NCI-H2196 (cell line): Measurements from ENCODE around the gene ANAPC10.
"Not testable (repeated sequence)": the region's sequence is repeated elsewhere in the genome, so short reads cannot be mapped to it uniquely, and the experiment has no call there.

Experiments used
- DNase-seq: peaks from one replicate; lab custom pipeline; 2025; ENCODE audit not compliant: unreplicated experiment; lab: John Stamatoyannopoulos, UW

ANAPC10 gene

GRCh38 chr4:145097821-145098674, at the start of gene ANAPC10, which contains the start of gene ABCE1:
Gene ANAPC10, minus strand, starts transcription at chr4:145098196. Its CDS starts 2,097 bp downstream, at chr4:145096099.
Gene ABCE1, plus strand, starts transcription at chr4:145098311. Its CDS starts 6,102 bp downstream, at chr4:145104413.
- peak; percentile 93 for DNase-seq

GRCh38 chr4:145136219-145136618, 38.2 kb upstream of the ANAPC10 start:
- DNase-seq = not testable (repeated sequence)

GRCh38 chr4:145132511-145133098, 34.6 kb upstream of the ANAPC10 start:
- no peak for DNase-seq

- no peak for DNase-seq
Observed at GRCh38 chr4:145131848-145132247, 33.9 kb upstream of the ANAPC10 start.

GRCh38 chr4:145130788-145131399, 32.9 kb upstream of the ANAPC10 start:
- DNase-seq = no peak

GRCh38 chr4:145130130-145130529, 32.1 kb upstream of the ANAPC10 start:
- no peak for DNase-seq

GRCh38 chr4:145125396-145125795, 27.4 kb upstream of the ANAPC10 start:
- DNase-seq = no peak

GRCh38 chr4:145108128-145108527, 10.1 kb upstream of the ANAPC10 start:
- DNase-seq = no peak

- DNase-seq = no peak
Observed at GRCh38 chr4:145107126-145107525, 9.1 kb upstream of the ANAPC10 start.

GRCh38 chr4:145103496-145103895, 5.5 kb upstream of the ANAPC10 start:
- no peak for DNase-seq

- DNase-seq = no peak
Observed at GRCh38 chr4:145102619-145103018, 4.6 kb upstream of the ANAPC10 start.

GRCh38 chr4:145101091-145101490, 3.1 kb upstream of the ANAPC10 start:
- no peak for DNase-seq

- no peak for DNase-seq
Observed at GRCh38 chr4:145099653-145100052, 1.7 kb upstream of the ANAPC10 start.

GRCh38 chr4:145098675-145099037, 660 bp upstream of the ANAPC10 start:
- peak; percentile 3 for DNase-seq

- no peak for DNase-seq
Observed at GRCh38 chr4:145097331-145097820, 620 bp downstream of the ANAPC10 start.

- DNase-seq = no peak
Observed at GRCh38 chr4:145093638-145094037, 4.4 kb downstream of the ANAPC10 start.

GRCh38 chr4:145090380-145090779, 7.6 kb downstream of the ANAPC10 start:
- DNase-seq = no peak

GRCh38 chr4:145083891-145084605, 13.9 kb downstream of the ANAPC10 start:
- no peak for DNase-seq

- DNase-seq = no peak
Observed at GRCh38 chr4:145081756-145082155, 16.2 kb downstream of the ANAPC10 start.

GRCh38 chr4:145076469-145076855, 21.5 kb downstream of the ANAPC10 start:
- DNase-seq = no peak
